Measurements from ENCODE around the gene VWF. TPM values are rescaled to one million over a fixed set of nuclear protein-coding genes. Genes with fewer than 3 reads are reported as not detected.

The VWF gene
- total and polyA plus RNA-seq, 2 donors (not counting 3 experiments of a cell fraction or from before 2014, with no cell fraction given), result 1,041 to 2,328 TPM

- BruUV-seq (replicated peaks), result no TSS peak
- H3K27me3 ChIP-seq (ENCODE audit: control insufficient read depth in 2 of 2, insufficient read depth in 2 of 2, low read length in 2 of 2), result no peaks in the 10 kb centered on the region
- CTCF ChIA-PET, result no interaction called here
Measured at GRCh38 chr12:5944688-5945070, 179.8 kb downstream of the VWF start.

More at GRCh38 chr12:5944688-5945070, 179.8 kb downstream of the VWF start:
- no peak overlapping the region for H2AFZ ChIP-seq (ENCODE audit: low read depth, low read length)
- POLR2A ChIA-PET, result no interaction called here
- DNase-seq (ENCODE audit: low read depth, low spot score) (no peak), FAIRE-seq (no peak)
- peaks cover 66 to 70% of the 10 kb centered on the region in 2 experiments for H3K36me3 ChIP-seq (ENCODE audit: control insufficient read depth in 2 of 2, extremely low read depth in 1 of 2, insufficient read depth in 2 of 2, low read length in 2 of 2)
- no peaks in the 10 kb centered on the region for H3K9me3 ChIP-seq (replicated peaks; ENCODE audit: control insufficient read depth, insufficient read depth, low read length)
- intact Hi-C loops (cut with micrococcal nuclease), result no loop called here
- dilution Hi-C loops (cut with MboI; ENCODE audit: extremely low pct_ligation_motif_present, low sequenced_read_pairs), result no loop called here
- no peak overlapping the region for H3K9ac ChIP-seq (replicated peaks; ENCODE audit: extremely low read depth, insufficient read depth, low read length)
- no peaks in the 10 kb centered on the region for H3K9me1 ChIP-seq (replicated peaks; ENCODE audit: control insufficient read depth, extremely low read depth, insufficient read depth, low read length)
- H3K27ac ChIP-seq (ENCODE audit: insufficient read depth, low read depth, low read length), result no peak overlapping the region
- no peak overlapping the region for H3K4me2 ChIP-seq (ENCODE audit: insufficient read depth, low read length)
- H4K20me1 ChIP-seq (replicated peaks; ENCODE audit: control insufficient read depth, extremely low read depth, insufficient read depth, low read length), result peaks cover 3% of the 10 kb centered on the region
- peaks cover 2% of the 10 kb centered on the region for H3K4me1 ChIP-seq (ENCODE audit: control insufficient read depth, extremely low read depth, insufficient read depth, low read length)
- TF ChIP-seq MYC (IDR thresholded peaks at IDR 0.05; ENCODE audit: low read depth, low read length) (no peak), GATA2 (IDR thresholded peaks at IDR 0.05; ENCODE audit: insufficient read depth, insufficient read length, low read depth, low read length) (no peak), MAX (IDR thresholded peaks at IDR 0.05; ENCODE audit: insufficient read depth, insufficient read length) (no peak), EZH2 (IDR thresholded peaks at IDR 0.05; ENCODE audit: borderline replicate concordance, low read depth, low read length, severe bottlenecking) (no peak), JUN (IDR thresholded peaks at IDR 0.05; ENCODE audit: borderline replicate concordance, insufficient read depth, insufficient read length, low read depth) (no peak), POLR2AphosphoS5 (IDR thresholded peaks at IDR 0.05; ENCODE audit: insufficient read depth, low read depth, low read length) (no peak), FOS (IDR thresholded peaks at IDR 0.05; ENCODE audit: borderline replicate concordance, insufficient read depth, low read length) (no peak), POLR2A (IDR thresholded peaks at IDR 0.05; ENCODE audit: low read depth, low read length) (no peak), CTCF (IDR thresholded peaks at IDR 0.05; ENCODE audit: extremely low read depth in 1 of 2, insufficient read depth in 1 of 2, low read depth in 1 of 2, low read length in 2 of 2) (no peak)
- no peak overlapping the region for H3K4me3 ChIP-seq (replicated peaks in 1 of 3; ENCODE audit: insufficient read depth in 1 of 3, low read depth in 1 of 3, low read length in 3 of 3)
- no peaks in the 10 kb centered on the region for H3K79me2 ChIP-seq (ENCODE audit: control insufficient read depth, insufficient read depth, low read length)

All from endothelial cell of umbilical vein (primary cell).